Endothelial cell of hepatic sinusoid (primary cell): ENCODE results near the gene VSTM4.

Source experiments
- in situ Hi-C: cut with HindIII; loops from 2 replicates; pipeline ENCODE4 v1.10.0; 2017; ENCODE audit warnings: low sequenced_read_pairs

Gene VSTM4, protein sequence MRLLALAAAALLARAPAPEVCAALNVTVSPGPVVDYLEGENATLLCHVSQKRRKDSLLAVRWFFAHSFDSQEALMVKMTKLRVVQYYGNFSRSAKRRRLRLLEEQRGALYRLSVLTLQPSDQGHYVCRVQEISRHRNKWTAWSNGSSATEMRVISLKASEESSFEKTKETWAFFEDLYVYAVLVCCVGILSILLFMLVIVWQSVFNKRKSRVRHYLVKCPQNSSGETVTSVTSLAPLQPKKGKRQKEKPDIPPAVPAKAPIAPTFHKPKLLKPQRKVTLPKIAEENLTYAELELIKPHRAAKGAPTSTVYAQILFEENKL

DNA sequence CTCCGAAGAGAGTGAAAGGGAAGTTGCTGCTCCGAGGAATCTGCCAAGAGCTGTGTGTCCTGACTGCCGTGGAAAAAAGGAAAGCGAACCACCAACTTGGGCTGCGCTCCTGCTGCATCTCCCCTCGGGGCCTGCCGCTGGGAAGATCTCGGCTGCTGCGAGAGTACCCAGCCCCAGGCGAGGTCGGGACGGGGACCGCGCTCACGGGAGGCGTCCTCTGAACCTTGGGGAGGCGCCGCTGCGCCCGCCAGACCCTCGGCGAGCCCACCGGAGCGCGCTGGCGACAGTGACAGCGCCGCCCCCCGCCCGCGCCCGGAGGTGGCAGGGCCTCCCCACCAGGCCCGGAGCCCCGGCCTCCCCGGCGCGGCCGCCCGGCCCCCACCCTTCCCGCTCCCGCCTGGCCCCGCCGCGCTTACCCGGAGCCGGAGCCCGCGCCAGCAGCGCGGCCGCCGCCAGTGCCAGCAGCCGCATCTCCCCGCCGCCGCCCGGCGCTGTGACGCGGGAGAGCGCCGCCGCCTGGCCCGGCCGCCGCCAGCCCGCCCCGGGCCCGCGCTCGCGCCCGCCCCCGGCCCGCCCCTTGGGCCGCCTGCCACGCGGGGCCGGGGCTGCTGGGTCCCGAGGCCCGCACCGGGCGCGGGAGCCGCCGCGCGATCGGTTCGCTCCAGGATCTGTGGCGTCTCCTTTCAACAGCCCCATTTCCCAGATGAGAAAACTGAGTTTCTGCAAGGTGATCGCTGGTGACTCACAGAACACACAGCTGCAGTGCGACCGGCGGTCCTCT is at the start of gene VSTM4:
Gene VSTM4, minus strand, starts transcription at position 508 of the 781 bp plus-strand sequence. Its CDS starts 37 bp downstream, at position 471.
- in situ Hi-C loops: no loop called here

DNA sequence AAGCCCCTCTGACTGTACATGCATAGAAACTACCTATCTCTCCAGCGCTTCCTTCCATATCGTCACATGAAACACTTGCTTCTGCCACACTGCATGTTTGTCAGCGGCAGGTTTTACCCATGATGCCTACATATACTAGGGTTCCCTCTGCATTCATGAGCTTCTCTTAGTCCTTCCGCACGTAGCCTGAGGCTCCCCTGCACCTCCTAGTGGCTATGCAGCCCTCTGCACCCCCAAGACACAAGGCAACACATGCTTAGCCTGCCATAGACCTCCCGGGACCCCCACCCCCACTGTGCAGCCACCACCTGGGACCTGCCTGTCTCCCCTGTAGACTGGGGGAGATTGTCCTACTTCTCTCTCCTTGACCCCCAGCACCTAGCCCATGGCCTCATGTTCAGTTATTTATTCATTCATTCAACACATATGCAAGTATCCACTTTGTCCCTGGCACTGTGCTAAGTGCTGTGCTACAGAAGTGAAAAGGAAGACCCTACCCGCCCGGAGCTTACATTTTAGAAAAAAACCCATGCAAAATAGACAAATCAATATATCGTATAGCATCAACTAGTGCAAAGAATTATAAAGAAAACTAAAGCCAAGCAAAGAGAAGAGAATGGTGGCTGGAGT is 49.4 kb upstream of the VSTM4 start:
- in situ Hi-C loops: no loop called here

DNA sequence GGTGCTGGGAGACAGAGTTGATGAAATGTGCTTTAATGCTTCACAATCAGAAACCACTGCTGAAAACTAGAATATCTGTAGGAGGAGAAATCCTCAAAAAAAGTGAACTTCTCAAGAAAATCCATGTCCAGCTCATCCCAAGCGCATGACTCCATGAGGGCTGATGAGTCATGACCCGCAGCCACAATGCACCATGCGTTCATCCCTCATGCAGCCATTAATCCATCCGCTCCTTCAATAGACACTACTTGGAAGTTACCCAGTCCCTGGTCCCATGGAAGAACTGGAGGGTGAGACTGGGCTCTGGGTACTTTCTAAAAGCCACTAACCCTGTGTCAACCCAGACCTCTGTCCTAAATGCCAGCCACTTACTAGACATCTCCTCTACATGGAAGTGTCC is 48.4 kb upstream of the VSTM4 start:
- in situ Hi-C loops: no loop called here

DNA sequence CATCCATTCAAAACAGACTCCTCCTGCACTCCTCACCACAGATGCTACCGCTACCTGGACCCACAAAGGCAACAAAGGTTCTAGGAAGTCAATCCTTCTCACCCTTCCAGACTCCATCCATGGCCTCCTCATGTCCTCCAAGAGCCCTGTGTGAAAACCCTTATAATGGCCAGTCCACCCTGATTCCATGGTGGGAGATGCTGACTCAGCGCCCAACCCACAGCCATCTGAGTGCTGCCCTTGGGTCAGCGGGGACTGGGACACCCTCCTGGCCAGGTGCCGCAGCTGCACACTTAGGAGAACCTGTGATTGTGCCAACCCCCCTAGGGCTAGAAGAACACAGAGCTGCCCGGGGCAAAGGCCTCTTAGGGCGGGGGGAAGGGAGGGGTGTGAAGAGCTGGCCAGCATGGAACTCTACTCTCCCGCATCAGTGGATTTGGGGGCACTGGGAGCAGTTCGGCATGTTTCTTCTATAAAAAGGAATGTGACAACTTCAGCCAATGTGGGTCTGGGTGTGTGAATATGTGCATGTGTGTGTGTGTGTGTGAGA is 47.5 kb upstream of the VSTM4 start:
- in situ Hi-C loops: no loop called here

DNA sequence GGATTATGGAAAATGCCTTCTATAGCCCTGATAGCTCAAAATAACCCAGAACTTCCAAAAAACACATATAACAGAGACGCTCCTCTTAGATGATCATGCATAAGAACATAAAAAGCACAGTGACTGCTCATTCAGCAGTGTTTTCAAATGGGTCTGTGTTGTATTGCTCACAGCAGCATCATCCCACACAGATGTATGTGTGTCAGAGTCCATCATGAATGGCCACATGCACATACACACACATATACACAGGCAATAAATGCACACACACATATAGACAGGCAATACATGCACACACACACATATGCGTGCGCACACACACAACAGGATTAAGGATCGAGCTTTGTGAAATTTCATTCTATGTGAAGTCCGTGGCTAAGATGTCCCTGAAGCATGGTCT is 46.7 kb upstream of the VSTM4 start:
- in situ Hi-C loops: no loop called here

DNA sequence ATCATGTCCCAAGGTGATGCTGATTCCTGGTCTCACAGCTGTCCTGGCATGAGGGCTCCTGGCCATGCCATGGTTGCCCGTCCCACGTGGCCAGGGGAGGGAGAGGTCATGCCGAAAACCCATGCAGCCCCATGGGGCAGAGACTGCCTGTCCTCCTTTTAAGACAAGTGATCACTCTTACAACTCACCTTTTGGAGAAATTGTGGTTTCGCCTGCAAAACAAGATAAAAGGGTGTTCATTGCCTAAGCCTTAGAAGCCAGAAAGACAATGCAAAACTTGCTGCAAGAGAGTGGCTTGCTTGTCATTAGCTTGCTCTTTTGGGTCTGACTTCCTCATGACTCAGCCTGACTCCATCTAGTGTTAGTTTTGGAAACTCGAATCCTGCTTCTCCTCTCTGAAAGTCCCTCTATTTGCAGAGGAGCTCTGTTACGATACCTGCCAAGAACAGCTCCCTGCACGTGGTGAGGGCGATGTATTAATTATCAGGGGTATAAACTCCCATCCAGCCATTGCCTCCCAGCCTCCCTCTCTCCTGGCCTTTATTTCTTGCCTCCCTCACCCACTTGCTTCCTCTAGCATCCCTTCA is 46.2 kb upstream of the VSTM4 start:
- in situ Hi-C loops: no loop called here

DNA sequence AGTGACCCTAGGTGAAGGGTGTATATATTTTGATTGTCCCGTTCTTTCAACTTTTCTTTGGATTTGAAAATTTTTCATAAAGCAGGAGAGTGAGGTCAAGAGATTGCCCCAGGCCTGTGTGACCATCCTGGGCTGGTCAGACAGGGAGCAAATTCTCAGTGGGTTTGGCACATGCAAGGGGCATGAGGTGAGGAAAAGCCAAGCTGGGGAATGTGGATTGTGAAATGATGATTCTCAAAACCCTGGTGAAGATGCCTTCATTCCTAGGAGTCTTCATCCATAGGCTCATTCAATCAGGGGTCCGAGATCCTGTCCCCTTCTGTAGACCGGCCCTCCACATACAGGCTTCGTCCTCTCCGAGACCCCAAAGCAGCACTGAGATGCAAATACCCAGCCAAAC is 45.5 kb upstream of the VSTM4 start:
- in situ Hi-C loops: no loop called here

DNA sequence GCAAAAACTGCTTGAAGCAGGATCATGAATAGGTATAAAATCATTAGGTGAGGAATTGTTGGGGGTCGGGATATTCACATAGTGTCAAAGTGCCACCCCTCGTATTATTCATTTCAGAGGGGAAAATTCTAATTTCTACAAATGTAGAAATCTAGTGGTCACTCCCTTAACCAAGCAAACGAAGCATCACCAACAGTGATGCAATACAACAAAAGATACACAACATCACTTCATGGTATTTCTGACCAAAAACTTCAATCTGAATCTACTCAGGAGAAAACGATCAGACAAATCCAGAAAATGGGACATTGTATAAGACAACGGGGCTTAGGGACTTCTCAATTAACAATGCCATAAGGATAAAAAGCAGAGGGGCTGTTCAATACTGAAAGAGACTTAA is 44.8 kb upstream of the VSTM4 start:
- in situ Hi-C loops: no loop called here

DNA sequence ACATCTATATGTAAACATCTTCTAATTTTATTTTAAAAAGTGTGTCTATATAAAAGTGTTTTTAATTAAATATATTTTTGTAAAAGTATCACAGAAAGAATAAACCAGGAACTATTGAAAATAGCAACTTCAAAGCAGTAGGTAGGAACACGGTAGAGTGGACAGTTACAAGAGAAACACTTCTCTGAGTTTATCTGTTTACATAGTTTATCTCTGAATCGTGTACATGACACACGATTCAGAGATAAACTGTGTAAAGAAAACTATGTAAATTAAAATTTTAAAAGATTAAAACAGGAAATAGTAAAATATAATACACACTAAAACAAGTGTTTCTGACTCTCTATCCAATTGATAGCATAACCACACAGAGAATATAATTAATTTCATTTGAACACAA is 43.6 kb upstream of the VSTM4 start:
- in situ Hi-C loops: loop anchor here (5.0 kb wide), 1 partner anchor 83 kb away; no protein-coding TSS in a partner anchor

DNA sequence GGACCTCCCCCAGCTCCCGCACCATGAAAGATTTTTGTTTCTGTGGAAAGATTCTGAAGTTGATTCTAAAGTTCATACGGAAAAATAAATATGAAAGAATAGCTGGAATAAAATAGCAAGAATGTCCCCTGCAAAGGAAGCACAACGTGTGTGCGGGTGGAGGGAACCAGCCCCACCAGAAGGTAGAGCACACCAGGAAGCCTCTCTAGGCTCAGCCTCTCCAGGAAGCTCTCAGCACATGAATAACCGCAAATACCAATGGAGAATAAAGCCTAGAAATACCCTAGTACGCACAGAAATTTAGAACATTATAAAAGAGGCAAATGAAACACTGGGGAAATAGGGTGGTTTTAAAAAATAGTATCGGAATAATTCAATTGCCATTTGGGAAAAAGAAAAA is 43.1 kb upstream of the VSTM4 start:
- in situ Hi-C loops: loop anchor here (5.0 kb wide), 1 partner anchor 84 kb away; no protein-coding TSS in a partner anchor

DNA sequence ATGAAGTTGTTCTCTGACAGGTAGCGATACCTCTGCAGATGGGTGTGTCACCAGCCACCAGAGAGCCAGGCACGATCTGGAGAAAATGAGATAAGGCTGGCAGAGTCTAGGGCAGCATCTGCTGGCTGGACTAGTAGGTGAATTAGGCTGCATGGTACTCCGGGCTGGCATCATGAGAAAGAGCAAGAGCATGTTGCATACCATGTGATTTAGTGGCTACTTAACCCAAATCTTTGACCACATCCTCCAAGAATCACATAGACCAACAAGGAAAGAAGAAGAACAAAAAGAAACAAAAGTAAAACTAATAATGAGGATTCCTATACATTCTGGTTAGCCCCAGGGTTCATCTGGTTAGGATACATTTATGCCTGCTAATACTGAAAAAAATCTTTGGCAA is 41.9 kb upstream of the VSTM4 start:
- in situ Hi-C loops: loop anchor here (5.0 kb wide), 1 partner anchor 85 kb away; no protein-coding TSS in a partner anchor

DNA sequence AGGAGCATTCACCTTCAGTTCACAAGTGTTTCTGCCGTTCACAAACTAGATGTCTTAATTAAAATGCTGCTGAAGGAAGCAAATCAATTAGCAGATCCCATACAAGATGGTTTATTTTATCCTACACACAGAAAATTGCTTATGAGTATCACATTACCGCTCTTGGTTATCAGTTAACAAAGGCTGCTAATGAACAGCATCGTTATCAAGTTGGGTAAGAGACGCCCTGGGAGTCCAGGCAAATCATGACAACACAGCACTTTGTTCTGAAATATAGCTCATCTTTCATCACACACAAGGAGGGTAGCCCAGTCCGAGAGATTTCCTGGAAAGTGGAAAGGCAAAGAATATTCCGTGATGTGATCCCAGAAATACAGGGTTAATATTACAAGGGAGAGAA is 39.3 kb upstream of the VSTM4 start:
- in situ Hi-C loops: loop anchor here (5.0 kb wide), 1 partner anchor 88 kb away; no protein-coding TSS in a partner anchor

DNA sequence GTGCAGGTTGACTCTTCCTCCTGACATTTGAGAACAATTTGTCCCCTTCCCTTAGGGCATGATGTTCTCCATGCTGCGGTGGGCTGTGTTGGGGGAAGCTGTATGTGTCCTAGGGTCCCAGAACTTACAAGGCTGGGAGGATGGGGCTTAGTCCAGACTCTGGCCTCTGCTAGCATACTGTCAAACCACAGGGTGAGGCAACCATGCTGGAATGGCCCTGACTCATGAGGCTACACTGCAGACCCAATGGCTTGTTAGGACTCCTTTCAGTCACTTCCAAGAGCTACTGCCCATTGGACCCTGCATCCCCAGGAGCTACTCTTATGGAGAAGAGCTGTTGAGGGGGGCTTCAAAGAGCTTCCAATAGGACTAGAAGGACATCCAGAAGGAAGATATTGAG is 38.6 kb upstream of the VSTM4 start:
- in situ Hi-C loops: no loop called here

DNA sequence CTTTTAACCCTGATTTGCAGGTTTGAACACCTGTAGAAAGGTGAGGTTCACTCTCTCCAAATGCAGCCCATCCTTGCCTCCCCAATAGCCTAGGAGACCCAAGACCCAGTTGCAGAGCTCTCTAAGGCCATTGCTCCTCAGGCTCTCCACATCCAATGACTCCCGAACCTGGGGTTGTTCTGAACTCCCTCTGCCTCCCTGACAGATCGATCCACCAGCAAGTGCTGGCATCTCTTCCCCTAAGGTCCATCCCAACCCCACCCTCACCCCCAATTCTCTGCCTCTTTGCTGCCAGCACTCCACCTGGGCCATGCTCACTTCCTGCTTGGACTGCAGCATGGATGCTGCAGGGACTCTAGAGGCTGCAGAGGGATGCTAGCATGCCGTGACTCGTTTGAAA is 37.8 kb upstream of the VSTM4 start:
- in situ Hi-C loops: no loop called here

DNA sequence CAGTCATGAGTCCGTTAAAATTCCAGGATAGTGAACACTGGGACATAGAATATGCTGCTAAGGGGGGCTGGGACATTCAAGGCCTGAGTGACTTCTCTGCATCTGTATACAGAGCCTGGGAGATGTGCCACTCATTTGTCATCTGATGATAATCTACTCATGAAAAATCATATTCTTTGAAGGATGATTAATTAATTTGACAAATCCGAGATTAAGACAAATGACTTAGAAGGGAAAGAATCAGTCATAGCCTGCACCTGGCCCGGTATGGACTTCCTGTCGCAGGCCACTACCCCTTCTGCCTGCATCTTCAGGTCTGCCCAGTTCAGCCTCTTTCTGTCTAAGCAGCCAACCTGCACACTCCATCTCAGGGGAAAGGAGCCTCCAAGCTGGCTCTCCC is 37.3 kb upstream of the VSTM4 start:
- in situ Hi-C loops: no loop called here

DNA sequence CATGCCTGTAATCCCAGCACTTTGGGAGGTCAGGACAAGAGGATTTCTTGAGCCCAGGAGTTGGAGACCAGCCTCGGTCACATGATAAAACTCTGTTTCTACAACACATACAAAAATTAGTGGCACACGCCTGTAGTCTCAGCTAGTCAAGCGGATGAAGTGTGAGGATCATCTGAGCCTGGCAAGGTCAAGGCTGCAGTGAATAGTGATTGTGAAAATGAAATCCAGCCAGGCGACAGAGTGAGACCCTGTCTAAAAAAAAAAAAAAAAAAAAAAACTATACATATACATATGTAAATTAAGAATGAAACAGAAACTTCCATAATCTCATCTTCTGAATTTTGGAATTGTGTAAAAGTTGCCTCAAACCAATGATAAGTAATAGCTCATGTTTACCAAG is 36.7 kb upstream of the VSTM4 start:
- in situ Hi-C loops: no loop called here

DNA sequence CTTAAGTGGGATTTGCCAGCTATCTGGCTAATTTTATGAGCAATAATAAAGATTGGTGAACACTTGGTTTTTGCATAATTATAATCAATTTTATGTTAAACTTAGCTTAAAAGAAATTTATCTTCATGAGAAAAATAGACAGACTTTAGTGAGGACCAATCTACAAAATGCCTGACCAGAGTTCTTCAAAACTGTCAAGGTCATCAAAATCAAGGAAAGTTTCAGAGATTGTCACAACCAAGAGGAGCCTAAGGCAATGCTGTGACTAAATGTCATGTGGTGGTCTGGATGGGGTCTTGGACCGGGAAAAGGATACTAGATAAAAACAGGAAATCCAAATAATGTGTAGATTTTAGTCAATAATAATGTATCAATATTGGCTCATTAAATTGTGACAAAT is 36.2 kb upstream of the VSTM4 start:
- in situ Hi-C loops: no loop called here

DNA sequence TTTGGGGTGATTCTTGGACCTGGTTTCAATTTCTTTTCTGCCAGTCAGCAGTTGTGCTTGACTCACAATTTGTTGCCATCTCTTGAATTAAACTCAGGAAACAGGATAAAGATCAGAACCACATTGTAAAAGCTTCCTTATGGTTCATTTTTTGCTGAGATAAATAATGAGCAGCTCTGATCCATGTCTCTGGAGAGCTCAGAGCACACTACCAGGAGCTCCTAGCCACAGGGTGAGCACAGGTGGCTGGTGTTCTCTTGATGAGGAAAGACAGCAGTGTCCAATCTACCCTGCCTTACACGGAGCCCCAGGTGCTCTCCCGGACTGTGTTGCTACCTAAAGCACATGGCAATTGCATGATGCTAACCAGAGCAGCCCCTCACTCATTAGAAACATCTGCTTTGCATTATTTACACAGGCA is 35.7 kb upstream of the VSTM4 start:
- in situ Hi-C loops: no loop called here

DNA sequence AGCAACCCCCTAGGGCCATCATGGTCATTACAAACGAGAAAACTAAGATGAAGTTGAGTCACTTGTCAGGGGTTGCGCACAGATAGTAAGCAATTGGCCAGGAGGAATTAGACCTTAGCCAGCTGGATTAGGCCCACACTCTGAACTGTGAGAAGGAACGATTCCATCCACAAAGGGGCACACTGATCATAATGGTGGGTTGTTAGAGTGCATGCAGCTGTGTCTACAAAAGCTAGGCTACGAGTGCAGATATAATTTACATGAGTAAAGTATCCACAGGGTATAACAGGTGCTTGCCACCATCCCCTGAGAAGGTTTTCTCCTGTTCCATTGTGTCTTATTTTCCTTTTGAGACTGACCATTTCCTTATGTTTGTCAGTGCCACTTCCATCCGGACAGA is 35.1 kb upstream of the VSTM4 start:
- in situ Hi-C loops: no loop called here

DNA sequence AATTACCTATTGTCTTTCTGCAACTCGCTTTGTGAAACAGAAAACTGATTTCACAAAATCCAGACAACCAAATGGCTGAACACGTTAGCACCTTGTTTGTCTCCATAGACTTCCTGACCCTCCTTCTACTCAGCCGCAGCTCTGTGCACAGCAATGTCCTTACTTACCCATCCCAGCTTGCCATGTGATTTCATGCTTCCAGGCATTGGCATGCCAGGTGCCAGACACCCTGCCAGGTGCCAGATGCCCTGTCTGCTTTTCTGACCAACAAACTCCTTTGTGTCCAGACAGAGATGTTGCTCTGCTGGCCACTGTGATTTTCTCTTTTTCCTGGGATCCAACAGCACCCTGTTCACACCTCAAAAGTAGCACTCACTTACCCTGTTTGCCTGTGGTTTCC is 34.6 kb upstream of the VSTM4 start:
- in situ Hi-C loops: loop anchor here (5.0 kb wide), 1 partner anchor 68 kb away; no protein-coding TSS in a partner anchor
